CD14-positive monocyte (primary cell): ENCODE results near the gene SIPA1L3. TPM values are rescaled to one million over a fixed set of nuclear protein-coding genes. Genes with fewer than 3 reads are reported as not detected.
A peak's percentile ranks its signal among the peaks of the same experiment; 100 is the strongest.

Experiments
- DNase-seq, 3 donors: peaks; one replicate each; pipeline ENCODE4 v3.0.0-alpha.2; 2011 to 2022
- H2AFZ ChIP-seq: 2 replicates; pipeline ENCODE4 v1.6.0; 2012; ENCODE audit warnings: mild to moderate bottlenecking, low read depth, low read length, inconsistent platforms; ENCODE audit not compliant: insufficient read depth, poor library complexity, severe bottlenecking
- H3K27ac ChIP-seq, 2 donors: 1 replicate in 1 of 2; 2 replicates in 1 of 2; pipeline ENCODE4 v1.5.1; 2012 to 2013; ENCODE audit warnings: low read length in 2 of 2, control low read depth in 1 of 2, inconsistent platforms in 1 of 2, low read depth in 1 of 2, mild to moderate bottlenecking in 1 of 2
- H3K27me3 ChIP-seq, 2 donors: one replicate each; pipeline versions ENCODE4 v1.6.0 to v1.6.1; 2011 to 2013; ENCODE audit warnings: low read length in 2 of 2; ENCODE audit not compliant: control insufficient read depth in 2 of 2, insufficient read depth in 2 of 2
- H3K36me3 ChIP-seq, 2 donors: replicated peaks in 1 of 2; 1 replicate in 1 of 2; 2 replicates in 1 of 2; pipeline versions ENCODE4 v1.5.1 to v1.6.1; 2012 to 2013; ENCODE audit warnings: low read length in 2 of 2, control low read depth in 1 of 2, inconsistent platforms in 1 of 2, mild to moderate bottlenecking in 1 of 2; ENCODE audit not compliant: insufficient read depth in 2 of 2, control insufficient read depth in 1 of 2
- H3K4me1 ChIP-seq, 2 donors: 1 replicate in 1 of 2; 2 replicates in 1 of 2; pipeline versions ENCODE4 v1.5.1 to v1.6.1; 2012 to 2013; ENCODE audit warnings: low read length in 2 of 2, control low read depth in 1 of 2, inconsistent platforms in 1 of 2, mild to moderate bottlenecking in 1 of 2, moderate library complexity in 1 of 2; ENCODE audit not compliant: insufficient read depth in 2 of 2, control insufficient read depth in 1 of 2
- H3K4me2 ChIP-seq: replicated peaks from 2 replicates; pipeline ENCODE3; 2012; ENCODE audit warnings: low read length, moderate library complexity, mild to moderate bottlenecking; ENCODE audit not compliant: poor library complexity, severe bottlenecking; ENCODE audit errors: extremely low read depth
- H3K4me3 ChIP-seq, 3 experiments: fragments of 200-600 bp in 1 of 3; sonication (generic) in 1 of 3; replicated peaks in 1 of 3; 1 replicate in 2 of 3; 2 replicates in 1 of 3; pipeline ENCODE4 v1.5.1; 2011 to 2013; ENCODE audit warnings: low read length in 3 of 3, mild to moderate bottlenecking in 3 of 3, control low read depth in 2 of 3, low read depth in 2 of 3, inconsistent platforms in 1 of 3, moderate library complexity in 1 of 3
- H3K79me2 ChIP-seq: 2 replicates; pipeline ENCODE4 v1.6.0; 2012; ENCODE audit warnings: mild to moderate bottlenecking, control low read depth, inconsistent platforms, low read length, moderate library complexity; ENCODE audit not compliant: insufficient read depth
- H3K9ac ChIP-seq: 2 replicates; pipeline ENCODE4 v1.6.0; 2017; ENCODE audit warnings: low read length, mild to moderate bottlenecking; ENCODE audit not compliant: insufficient read depth, poor library complexity, severe bottlenecking
- H3K9me3 ChIP-seq, 2 donors: replicated peaks in 1 of 2; 1 replicate in 1 of 2; 2 replicates in 1 of 2; pipeline versions ENCODE4 v1.5.1 to v1.6.1; 2012 to 2013; ENCODE audit warnings: low read length in 2 of 2, control low read depth in 1 of 2; ENCODE audit not compliant: control insufficient read depth in 1 of 2, insufficient read depth in 1 of 2
- H4K20me1 ChIP-seq: 2 replicates; pipeline ENCODE4 v1.6.0; 2012; ENCODE audit warnings: mild to moderate bottlenecking, low read length, control low read depth, moderate library complexity; ENCODE audit not compliant: insufficient read depth
- H3K27ac Mint-ChIP-seq, 7 donors: one replicate each; pipeline ENCODE4 v1.8.0; 2020; ENCODE audit warnings: mild to moderate bottlenecking in 7 of 7, mixed read lengths in 7 of 7, moderate library complexity in 6 of 7, inconsistent platforms in 2 of 7
- H3K27me3 Mint-ChIP-seq, 3 donors: one replicate each; pipeline ENCODE4 v1.8.0; 2021 to 2022; ENCODE audit warnings: low read depth in 3 of 3, mild to moderate bottlenecking in 3 of 3, mixed read lengths in 3 of 3, moderate library complexity in 3 of 3, inconsistent platforms in 1 of 3
- H3K36me3 Mint-ChIP-seq, 2 donors: one replicate each; pipeline ENCODE4 v1.8.0; 2020; ENCODE audit warnings: mixed read lengths in 2 of 2, inconsistent platforms in 1 of 2, mild to moderate bottlenecking in 1 of 2
- H3K4me1 Mint-ChIP-seq: one replicate; pipeline ENCODE4 v1.8.0; 2020; ENCODE audit warnings: mild to moderate bottlenecking, mixed read lengths
- H3K4me3 Mint-ChIP-seq, 2 donors: one replicate each; pipeline ENCODE4 v1.8.0; 2020; ENCODE audit warnings: mild to moderate bottlenecking in 2 of 2, mixed read lengths in 2 of 2, moderate library complexity in 1 of 2
- H3K9me3 Mint-ChIP-seq, 7 donors: one replicate each; pipeline ENCODE4 v1.8.0; 2020 to 2022; ENCODE audit warnings: mixed read lengths in 7 of 7, mild to moderate bottlenecking in 6 of 7, moderate library complexity in 6 of 7, inconsistent platforms in 2 of 7
- WGBS: methylation state at CpG from one replicate; pipeline ENCODE4 v1.1.5; 2013; ENCODE audit warnings: missing lambda C conversion rate; ENCODE audit not compliant: insufficient coverage; 5-methylcytosine and 5-hydroxymethylcytosine counted together
- intact Hi-C, 2 donors: fragments of 100-400 bp; cut with micrococcal nuclease; formaldehyde crosslinking; loops; one replicate each; pipeline versions ENCODE4 v1.15.0 to v1.15.1; 2023
- polyA plus RNA-seq, 3 donors: library from polyadenylated mRNA; depleted of rRNA in 1 of 3; unstranded in 2 of 3; stranded (reverse) in 1 of 3; fragments of 300-500 nt in 2 of 3; fragments of >200 nt in 1 of 3; fragmentation: Illumina TruSeq in 2 of 3; gene quantifications; 1 replicate in 2 of 3; 2 replicates in 1 of 3; pipeline ENCODE4 v1.2.3, GENCODE V29; 2012 to 2021
- TF ChIP-seq, protein P1 (sequence below): fragments of 200-600 bp; IDR thresholded peaks from one replicate; pipeline ENCODE4 v1.8.0; 2022; ENCODE audit warnings: antibody characterized with exemption, mild to moderate bottlenecking

SIPA1L3 gene
- polyA plus RNA-seq, 3 donors: 0.55 to 4.5 (median 0.99) TPM

DNA sequence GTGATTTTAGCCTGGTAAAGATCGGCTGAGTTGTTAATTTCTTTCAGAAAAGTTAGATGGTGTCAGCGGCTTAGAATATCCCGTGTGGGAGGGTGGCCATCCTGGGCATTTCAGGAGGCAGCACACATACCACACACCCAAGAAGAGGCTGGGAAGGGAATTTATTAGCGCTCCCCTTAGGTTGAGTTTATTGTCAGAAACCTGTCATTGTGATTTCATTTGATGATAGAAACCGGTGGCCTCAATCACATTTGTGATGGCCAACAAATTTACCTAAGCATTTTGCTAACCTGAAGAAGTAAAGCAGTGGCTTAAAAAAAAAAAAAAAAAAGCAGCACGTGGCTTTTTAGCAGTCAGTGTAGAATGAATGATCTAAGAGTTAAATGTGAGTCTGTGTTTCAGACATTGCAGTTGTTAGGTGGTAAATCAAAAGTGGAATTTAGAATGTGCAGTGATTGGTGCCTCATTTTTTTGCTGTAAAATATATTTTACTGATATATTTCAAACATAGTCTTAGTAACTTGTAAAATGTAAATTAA is 2.7 kb downstream of the SIPA1L3 start:
- Histone ChIP-seq H2AFZ (no peak overlapping the region), H3K36me3 (no peaks in the 10 kb centered on the region), H3K4me3 (no peak overlapping the region), H3K79me2 (peaks cover 27% of the 10 kb centered on the region), H3K9ac (no peak overlapping the region), H3K4me2 (no peak overlapping the region), H3K9me3 (no peaks in the 10 kb centered on the region), H3K4me1 (peaks cover 18 to 24% of the 10 kb centered on the region in 2 donors), H3K27me3 (no peaks in the 10 kb centered on the region), H3K27ac (no peak overlapping the region), H4K20me1 (peaks cover 23% of the 10 kb centered on the region)
- Mint-ChIP-seq H3K27me3 (peaks cover 0 to 5% (median 3%) of the 10 kb centered on the region in 3 donors), H3K4me1 (peaks cover 40% of the 10 kb centered on the region), H3K27ac (peak overlapping the region in 1 of 7 donors; percentile 67), H3K4me3 (no peak overlapping the region), H3K36me3 (peaks cover 2 to 3% of the 10 kb centered on the region in 2 donors), H3K9me3 (peaks cover 0 to 7% (median 2%) of the 10 kb centered on the region in 7 donors)
- WGBS: 100% methylated on average over 1 of the region's 6 CpGs
- DNase-seq: no peak
- intact Hi-C loops: loop anchor here (5.0 to 10.0 kb wide), 3 partner anchors 135 to 428 kb away; partner anchors contain the start of genes KCNK6 (in 2 of the 2), YIF1B (in 2 of the 2) and CATSPERG (in 1 of the 2)
- TF ChIP-seq, protein P1, sequence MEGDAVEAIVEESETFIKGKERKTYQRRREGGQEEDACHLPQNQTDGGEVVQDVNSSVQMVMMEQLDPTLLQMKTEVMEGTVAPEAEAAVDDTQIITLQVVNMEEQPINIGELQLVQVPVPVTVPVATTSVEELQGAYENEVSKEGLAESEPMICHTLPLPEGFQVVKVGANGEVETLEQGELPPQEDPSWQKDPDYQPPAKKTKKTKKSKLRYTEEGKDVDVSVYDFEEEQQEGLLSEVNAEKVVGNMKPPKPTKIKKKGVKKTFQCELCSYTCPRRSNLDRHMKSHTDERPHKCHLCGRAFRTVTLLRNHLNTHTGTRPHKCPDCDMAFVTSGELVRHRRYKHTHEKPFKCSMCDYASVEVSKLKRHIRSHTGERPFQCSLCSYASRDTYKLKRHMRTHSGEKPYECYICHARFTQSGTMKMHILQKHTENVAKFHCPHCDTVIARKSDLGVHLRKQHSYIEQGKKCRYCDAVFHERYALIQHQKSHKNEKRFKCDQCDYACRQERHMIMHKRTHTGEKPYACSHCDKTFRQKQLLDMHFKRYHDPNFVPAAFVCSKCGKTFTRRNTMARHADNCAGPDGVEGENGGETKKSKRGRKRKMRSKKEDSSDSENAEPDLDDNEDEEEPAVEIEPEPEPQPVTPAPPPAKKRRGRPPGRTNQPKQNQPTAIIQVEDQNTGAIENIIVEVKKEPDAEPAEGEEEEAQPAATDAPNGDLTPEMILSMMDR: no peak

DNA sequence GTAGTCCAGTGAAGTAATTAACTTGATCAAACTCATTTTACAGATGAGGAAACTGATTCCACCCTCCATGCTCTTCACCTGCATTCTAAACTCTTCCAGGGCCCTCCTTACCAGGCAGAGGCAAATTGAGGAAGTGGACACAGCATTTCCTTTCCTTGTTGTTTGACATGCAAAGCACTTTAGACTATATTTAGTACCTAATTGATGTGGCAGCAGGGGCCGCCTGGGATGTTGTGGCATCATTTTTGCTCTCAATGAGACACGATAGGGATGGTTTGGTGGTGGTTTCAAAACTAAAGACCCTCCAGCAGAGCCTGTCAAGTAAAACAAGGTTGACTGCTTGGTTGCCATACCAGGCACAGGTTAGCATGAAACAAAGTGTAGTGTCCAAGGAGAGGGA is 7.9 kb downstream of the SIPA1L3 start:
- H4K20me1 ChIP-seq: peaks cover 37% of the 10 kb centered on the region
- H3K9me3 ChIP-seq: no peaks in the 10 kb centered on the region
- peaks cover 7 to 9% of the 10 kb centered on the region in 2 donors for H3K4me1 ChIP-seq
- Mint-ChIP-seq H3K4me3 (no peak overlapping the region), H3K9me3 (peaks cover 0 to 7% (median 2%) of the 10 kb centered on the region in 7 donors), H3K36me3 (peaks cover 10% of the 10 kb centered on the region in 2 donors), H3K27me3 (peaks cover 0 to 1% (median 0%) of the 10 kb centered on the region in 3 donors), H3K27ac (peak overlapping the region in 1 of 7 donors; percentile 50), H3K4me1 (peaks cover 25% of the 10 kb centered on the region)
- no peak overlapping the region for H2AFZ ChIP-seq
- peak in 2 of 3 donors; percentile 23 to 24 for DNase-seq
- peaks cover 0 to 5% of the 10 kb centered on the region in 2 donors for H3K36me3 ChIP-seq
- 0% methylated on average over 2 of the region's 2 CpGs for WGBS
- no peaks in the 10 kb centered on the region for H3K27me3 ChIP-seq
- peaks cover 8% of the 10 kb centered on the region for H3K79me2 ChIP-seq
- no peak overlapping the region for H3K9ac ChIP-seq
- H3K4me2 ChIP-seq: no peak overlapping the region
- TF ChIP-seq, protein P1: no peak
- intact Hi-C loops: no loop called here
- no peak overlapping the region for H3K27ac ChIP-seq
- H3K4me3 ChIP-seq: no peak overlapping the region
